ENCODE measurements around the gene LRRTM4. TPM values are rescaled to one million over a fixed set of nuclear protein-coding genes. Genes with fewer than 3 reads are reported as not detected.

LRRTM4 gene
- total RNA-seq, 2 donors from 2014 or later: 7.0 to 21.1 TPM

GRCh38 chr2:77520641-77521547 is 1.3 kb downstream of the LRRTM4 start:
- no peaks in the 10 kb centered on the region for H3K9me3 Mint-ChIP-seq
- no peak for DNase-seq
- no peaks in the 10 kb centered on the region for H3K27me3 Mint-ChIP-seq (ENCODE audit: insufficient read depth)
- no peaks in the 10 kb centered on the region for H3K9me3 ChIP-seq (ENCODE audit: control insufficient read depth, low read length)
- peak overlapping the region; percentile 56 for H3K4me3 Mint-ChIP-seq
- H3K27me3 ChIP-seq (ENCODE audit: control insufficient read depth, insufficient read depth, low read length, poor library complexity, severe bottlenecking): no peaks in the 10 kb centered on the region
- no peaks in the 10 kb centered on the region for H3K36me3 ChIP-seq (ENCODE audit: control insufficient read depth, insufficient read depth, low read length)
- WGBS, 2 experiments (ENCODE audit: insufficient coverage in 1 of 2, insufficient read length in 1 of 2): 25 to 32% methylated on average over 2 to 8 of the region's 9 CpGs
- H3K9ac ChIP-seq (ENCODE audit: extremely low read depth, low read length, poor library complexity, severe bottlenecking): no peak overlapping the region
- H3K36me3 Mint-ChIP-seq (ENCODE audit: low read depth): peaks cover 19% of the 10 kb centered on the region
- no peak for TF ChIP-seq CTCF (conservative IDR thresholded peaks at IDR 0.05)
- H3K4me1 ChIP-seq (ENCODE audit: control insufficient read depth, insufficient read depth, low read length): peaks cover 6% of the 10 kb centered on the region
- H3K27ac ChIP-seq (ENCODE audit: low read depth, low read length): peak overlapping the region; percentile 48
- H3K4me3 ChIP-seq (ENCODE audit: low read length): peak overlapping the region; percentile 38
- H3K27ac Mint-ChIP-seq: peak overlapping the region; percentile 13
- peaks cover 58% of the 10 kb centered on the region for H3K4me1 Mint-ChIP-seq

- peak overlapping the region; percentile 56 for H3K4me3 Mint-ChIP-seq
- H3K27ac Mint-ChIP-seq: no peak overlapping the region
- Histone ChIP-seq H3K27me3 (ENCODE audit: control insufficient read depth, insufficient read depth, low read length, poor library complexity, severe bottlenecking) (no peaks in the 10 kb centered on the region), H3K4me3 (ENCODE audit: low read length) (no peak overlapping the region), H3K9ac (ENCODE audit: extremely low read depth, low read length, poor library complexity, severe bottlenecking) (no peak overlapping the region), H3K27ac (ENCODE audit: low read depth, low read length) (no peak overlapping the region), H3K36me3 (ENCODE audit: control insufficient read depth, insufficient read depth, low read length) (no peaks in the 10 kb centered on the region), H3K9me3 (ENCODE audit: control insufficient read depth, low read length) (no peaks in the 10 kb centered on the region), H3K4me1 (ENCODE audit: control insufficient read depth, insufficient read depth, low read length) (peaks cover 6% of the 10 kb centered on the region)
- H3K9me3 Mint-ChIP-seq: no peaks in the 10 kb centered on the region
- no peaks in the 10 kb centered on the region for H3K27me3 Mint-ChIP-seq (ENCODE audit: insufficient read depth)
- DNase-seq: no peak
- H3K36me3 Mint-ChIP-seq (ENCODE audit: low read depth): peaks cover 14% of the 10 kb centered on the region
- TF ChIP-seq CTCF (conservative IDR thresholded peaks at IDR 0.05): no peak
- WGBS, 2 experiments (ENCODE audit: insufficient coverage in 1 of 2, insufficient read length in 1 of 2): 86 to 91% methylated on average over 5 to 7 of the region's 7 CpGs
- peaks cover 58% of the 10 kb centered on the region for H3K4me1 Mint-ChIP-seq
Observed at GRCh38 chr2:77519888-77520506, 2.2 kb downstream of the LRRTM4 start.

- H3K27ac Mint-ChIP-seq: no peak overlapping the region
- Histone ChIP-seq H3K27ac (ENCODE audit: low read depth, low read length) (no peak overlapping the region), H3K36me3 (ENCODE audit: control insufficient read depth, insufficient read depth, low read length) (no peaks in the 10 kb centered on the region), H3K9ac (ENCODE audit: extremely low read depth, low read length, poor library complexity, severe bottlenecking) (no peak overlapping the region), H3K9me3 (ENCODE audit: control insufficient read depth, low read length) (no peaks in the 10 kb centered on the region), H3K27me3 (ENCODE audit: control insufficient read depth, insufficient read depth, low read length, poor library complexity, severe bottlenecking) (no peaks in the 10 kb centered on the region), H3K4me3 (ENCODE audit: low read length) (no peak overlapping the region), H3K4me1 (ENCODE audit: control insufficient read depth, insufficient read depth, low read length) (peaks cover 6% of the 10 kb centered on the region)
- H3K36me3 Mint-ChIP-seq (ENCODE audit: low read depth): peaks cover 14% of the 10 kb centered on the region
- no peak for TF ChIP-seq CTCF (conservative IDR thresholded peaks at IDR 0.05)
- H3K4me1 Mint-ChIP-seq: peaks cover 51% of the 10 kb centered on the region
- no peaks in the 10 kb centered on the region for H3K27me3 Mint-ChIP-seq (ENCODE audit: insufficient read depth)
- WGBS, 2 experiments (ENCODE audit: insufficient coverage in 1 of 2, insufficient read length in 1 of 2): 92 to 95% methylated on average over 11 to 14 of the region's 14 CpGs
- H3K9me3 Mint-ChIP-seq: no peaks in the 10 kb centered on the region
- no peak for DNase-seq
- peak overlapping the region; percentile 56 for H3K4me3 Mint-ChIP-seq
Observed at GRCh38 chr2:77519164-77519887, 2.9 kb downstream of the LRRTM4 start.

Data from endodermal cell (in vitro differentiated cells).